ENCODE data around the gene IL17RB.

Gene IL17RB

DNA sequence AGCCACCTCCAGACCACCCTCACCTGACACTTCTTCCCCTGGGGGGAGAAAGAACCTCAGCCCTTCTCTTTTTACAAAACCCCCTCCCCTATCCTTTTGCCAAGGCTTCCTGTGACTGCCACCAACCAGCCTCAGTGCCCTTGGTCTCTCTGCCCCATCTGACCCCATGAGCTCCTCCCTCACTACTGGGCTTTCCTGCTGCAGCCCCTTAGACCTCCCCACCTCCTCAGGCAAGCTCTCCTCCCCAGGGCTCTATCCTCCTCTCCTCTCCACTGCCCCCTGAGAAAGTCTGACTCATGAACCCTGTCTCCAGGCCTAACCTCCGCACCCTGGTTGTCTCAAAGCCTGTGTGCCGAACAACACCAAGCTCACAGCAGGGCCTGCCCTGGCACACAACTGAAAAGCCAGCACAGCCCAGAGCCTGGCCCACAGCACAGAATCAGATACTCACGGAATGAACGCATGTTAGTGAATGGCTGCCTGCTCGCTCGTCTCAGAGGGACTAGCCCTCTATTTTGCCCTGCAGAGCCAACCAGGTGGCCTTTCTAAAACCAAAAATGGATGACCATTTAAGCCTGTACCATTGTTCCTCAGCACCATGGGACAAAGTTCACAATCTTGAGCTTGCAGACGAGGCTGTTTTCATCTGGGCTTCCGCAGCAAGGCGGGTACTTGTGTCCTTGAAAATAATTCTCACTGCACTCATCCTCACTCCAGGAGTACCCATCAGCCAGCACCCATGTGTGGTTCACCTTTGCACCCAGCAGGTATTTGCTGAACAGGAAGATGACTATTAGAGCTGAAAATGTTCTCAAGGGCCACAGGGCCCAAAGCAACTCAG lies 1.9 kb upstream of the IL17RB start:
- DNase-seq: peak in 15 of 42 donors; percentile 19 to 74 (median 44)
- intact Hi-C loops (cut with DNase I): no loop called here

DNA sequence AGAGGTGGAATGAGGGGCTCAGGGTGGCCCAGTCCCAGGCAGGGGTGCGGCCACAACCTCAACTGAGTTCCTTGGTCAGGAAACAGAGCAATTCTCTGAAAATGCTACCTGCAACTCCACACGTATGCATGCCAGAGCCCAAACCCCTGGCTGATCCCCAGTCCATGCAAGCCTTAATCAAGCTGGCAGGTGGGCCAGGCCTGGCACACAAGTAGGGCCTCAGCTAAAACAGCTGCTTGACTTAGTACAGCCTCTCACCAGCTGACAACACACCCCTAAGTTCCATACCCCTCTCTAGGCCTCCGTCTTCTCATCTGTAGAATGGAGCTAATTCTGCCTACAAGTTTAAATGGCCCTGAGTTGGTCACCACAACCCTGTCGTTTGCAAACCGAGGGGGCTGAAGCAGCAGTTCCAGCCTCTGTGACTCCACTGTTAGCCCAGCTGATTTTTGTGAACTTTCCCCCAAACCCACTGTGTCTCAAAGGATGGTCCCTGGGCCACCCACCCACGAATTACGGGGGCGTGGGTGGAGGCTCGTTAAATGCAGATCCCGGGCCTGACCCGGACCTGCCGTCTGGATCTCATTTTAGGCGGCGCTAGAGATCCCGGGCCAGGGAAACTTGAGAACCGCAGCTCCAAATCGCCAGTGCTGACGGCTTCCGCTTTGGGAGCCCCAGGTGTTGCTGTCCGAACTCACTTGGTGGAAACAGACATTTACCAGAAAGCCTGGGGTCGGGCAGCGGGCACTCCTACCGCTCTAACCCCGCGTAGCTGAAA lies 1.1 kb upstream of the IL17RB start:
- peak in 35 of 42 donors; percentile 28 to 77 (median 51) for DNase-seq

DNA sequence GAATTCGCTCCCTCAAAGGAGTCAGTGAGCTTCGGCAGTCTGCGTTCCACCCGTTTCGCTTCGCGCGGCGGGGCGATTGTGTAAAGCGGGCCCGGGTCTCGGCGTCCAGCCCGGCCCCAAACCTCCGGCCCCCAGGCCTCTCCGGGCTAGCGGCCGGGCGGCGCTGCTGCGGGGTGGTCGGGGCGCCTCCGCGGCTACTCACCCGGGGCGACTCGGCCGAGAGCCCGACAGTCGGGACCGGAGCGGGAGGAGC lies 561 bp upstream of the IL17RB start:
- intact Hi-C loops (cut with DNase I): no loop called here
- no peak for DNase-seq

More for the DNA sequence above, 1.1 kb upstream of the IL17RB start:
- intact Hi-C loops (cut with DNase I): no loop called here

DNA sequence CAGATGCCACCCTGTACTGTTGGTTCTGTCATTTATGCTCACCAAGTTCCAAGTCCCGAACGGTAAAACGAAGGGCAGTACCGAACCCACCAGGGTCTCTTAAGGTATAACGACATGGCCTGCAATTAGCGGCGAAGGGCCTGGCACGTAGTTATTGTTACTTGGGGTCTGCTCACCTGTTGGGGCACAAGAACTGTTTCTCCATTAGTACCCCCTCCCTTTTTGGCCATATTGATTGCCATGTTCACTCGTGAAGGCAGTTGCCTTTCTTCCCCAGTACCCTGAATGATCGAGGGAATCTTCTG lies 435 bp downstream of the IL17RB start:
- intact Hi-C loops (cut with DNase I): no loop called here
- no peak for DNase-seq

DNA sequence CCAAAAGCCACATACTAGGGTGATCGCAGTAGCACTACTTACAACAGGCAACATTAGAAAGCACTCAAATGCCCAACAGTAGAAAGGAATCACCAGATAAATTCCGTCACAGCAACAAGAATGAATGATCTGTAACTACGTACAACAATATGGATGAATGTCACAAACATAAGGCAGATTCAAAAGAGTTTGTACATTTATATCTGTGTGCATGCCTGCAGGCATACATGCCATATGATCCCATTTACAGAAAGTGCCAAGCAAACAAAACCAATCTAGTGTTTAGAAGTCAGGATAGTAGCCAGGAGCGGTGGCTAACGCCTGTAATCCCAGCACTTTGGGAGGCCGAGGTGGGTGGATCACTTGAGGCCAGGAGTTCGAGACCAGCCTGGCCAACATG lies 3.5 kb downstream of the IL17RB start:
- DNase-seq: no peak
- intact Hi-C loops (cut with DNase I): no loop called here

DNA sequence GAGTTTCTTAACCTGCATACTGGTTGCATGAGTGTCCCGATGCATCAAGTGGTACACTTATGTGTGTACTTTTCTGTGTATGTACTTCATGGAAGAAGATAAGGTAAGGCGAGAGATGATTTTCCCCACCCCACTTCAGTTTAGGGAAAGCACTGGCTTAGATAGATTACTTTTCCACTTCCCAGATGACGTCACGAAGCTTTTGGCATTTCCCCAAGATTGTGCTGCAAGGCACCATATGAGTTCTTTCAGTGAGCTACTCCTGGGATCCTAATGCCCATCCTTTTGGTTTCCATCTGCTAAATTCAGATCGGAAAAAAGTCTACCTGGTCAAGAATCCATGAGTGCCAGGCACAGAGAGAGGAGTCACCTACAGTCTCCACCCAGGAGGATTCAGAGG lies 4.5 kb downstream of the IL17RB start:
- DNase-seq: no peak
- intact Hi-C loops (cut with DNase I): no loop called here

DNA sequence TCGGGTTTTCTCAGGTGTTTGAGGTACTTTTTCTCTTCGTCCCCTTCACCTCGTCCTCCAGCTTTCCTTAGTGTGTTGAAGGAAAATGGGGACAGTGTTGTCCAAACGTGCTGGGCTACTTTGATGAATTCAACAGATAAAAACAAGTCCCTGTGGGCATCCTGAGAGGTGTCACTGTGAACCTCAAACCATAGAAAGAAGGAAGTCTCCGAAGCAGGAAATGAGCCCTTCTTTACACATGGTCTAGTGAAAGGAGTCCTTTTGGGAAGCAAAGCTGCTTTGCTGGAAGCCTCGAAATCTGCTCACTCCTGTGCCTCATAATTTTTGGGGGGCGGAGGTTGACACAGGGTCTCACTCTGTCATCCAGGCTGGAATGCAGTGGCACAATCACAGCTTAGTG lies 10.6 kb downstream of the IL17RB start:
- DNase-seq: no peak
- intact Hi-C loops (cut with DNase I): no loop called here

DNA sequence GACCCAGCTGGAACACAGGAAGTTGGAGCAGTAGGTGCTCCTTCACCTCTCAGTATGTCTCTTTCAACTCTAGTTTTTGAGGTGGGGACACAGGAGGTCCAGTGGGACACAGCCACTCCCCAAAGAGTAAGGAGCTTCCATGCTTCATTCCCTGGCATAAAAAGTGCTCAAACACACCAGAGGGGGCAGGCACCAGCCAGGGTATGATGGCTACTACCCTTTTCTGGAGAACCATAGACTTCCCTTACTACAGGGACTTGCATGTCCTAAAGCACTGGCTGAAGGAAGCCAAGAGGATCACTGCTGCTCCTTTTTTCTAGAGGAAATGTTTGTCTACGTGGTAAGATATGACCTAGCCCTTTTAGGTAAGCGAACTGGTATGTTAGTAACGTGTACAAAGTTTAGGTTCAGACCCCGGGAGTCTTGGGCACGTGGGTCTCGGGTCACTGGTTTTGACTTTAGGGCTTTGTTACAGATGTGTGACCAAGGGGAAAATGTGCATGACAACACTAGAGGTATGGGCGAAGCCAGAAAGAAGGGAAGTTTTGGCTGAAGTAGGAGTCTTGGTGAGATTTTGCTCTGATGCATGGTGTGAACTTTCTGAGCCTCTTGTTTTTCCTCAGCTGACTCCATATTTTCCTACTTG lies 11.9 kb downstream of the IL17RB start:
- intact Hi-C loops (cut with DNase I): no loop called here
- DNase-seq: no peak

DNA sequence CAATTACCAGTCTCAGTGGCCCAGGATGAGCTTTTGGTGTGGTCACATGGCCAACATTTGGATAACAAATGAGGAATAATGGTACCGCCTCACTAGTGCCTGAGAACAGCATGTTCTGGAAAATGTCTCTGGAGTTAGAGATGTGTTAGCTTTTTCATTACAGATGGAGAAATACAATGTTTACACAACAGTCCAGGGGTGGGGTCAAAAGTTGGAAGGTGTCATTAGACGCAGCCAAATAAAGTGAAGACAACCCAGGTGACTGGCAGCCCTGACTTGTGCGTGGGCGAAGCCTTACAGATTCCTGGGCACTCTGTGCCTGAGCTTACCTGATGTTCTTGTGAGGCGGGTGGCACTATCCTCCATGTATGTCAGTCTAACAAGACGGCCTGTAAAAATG lies 12.8 kb downstream of the IL17RB start:
- intact Hi-C loops (cut with DNase I): no loop called here
- DNase-seq: no peak

DNA sequence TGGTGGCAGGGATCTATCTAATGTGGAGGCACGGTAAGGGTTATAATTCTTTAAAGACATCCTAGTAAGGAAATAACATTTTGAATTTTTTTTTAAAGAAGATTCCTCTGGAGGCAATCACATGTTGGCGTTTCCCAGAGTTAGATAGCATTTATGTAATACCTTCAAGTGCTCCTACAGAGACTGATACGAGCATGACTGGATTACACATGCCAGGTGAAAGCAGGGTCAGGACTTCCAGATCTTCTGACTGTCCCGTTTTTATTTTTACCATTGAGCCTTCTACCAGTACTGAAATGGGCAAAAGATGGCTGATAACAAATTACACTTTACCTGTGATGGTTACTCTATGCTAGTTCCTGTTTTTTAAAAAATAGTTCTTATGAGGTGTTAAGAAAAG lies 13.8 kb downstream of the IL17RB start:
- DNase-seq: peak in 9 of 42 donors; percentile 12 to 64 (median 36)
- intact Hi-C loops (cut with DNase I): no loop called here

DNA sequence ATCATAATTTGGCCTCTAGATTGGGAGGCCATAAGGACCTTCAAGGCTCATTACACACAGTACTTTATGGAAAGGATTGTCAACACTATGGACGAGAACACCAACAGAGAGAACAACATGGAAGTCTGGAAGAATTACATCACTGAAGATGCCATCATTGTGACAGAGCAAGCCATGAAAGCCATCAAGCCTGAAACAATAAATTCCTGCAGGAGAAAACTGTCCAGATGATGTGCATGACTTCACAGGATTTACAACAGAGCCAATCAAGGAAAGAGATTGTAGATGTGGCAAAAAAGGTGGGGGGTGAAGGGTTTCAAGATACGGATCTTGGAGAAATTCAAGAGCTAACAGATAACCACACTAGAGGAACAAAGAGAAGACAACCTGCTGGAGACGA lies 15.9 kb downstream of the IL17RB start:
- DNase-seq: no peak
- intact Hi-C loops (cut with DNase I): no loop called here

DNA sequence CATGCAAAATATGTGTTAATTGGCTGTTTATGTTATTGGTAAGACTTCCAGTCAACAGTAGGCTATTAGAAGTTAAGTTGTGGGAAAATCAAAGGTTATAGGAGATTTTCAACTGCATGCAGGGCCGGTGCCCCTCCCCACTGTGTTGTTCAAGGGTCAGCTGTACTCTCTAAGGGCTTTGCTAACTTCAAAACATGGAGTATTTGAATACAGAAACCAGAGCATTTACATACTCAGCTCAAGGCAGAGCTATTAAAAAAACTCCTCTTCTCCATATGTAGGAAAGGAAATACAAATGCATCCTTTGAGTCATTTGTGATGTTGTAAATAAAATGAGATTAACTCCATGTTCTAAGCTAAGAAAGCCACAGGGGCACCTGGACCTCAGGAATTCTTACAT lies 16.8 kb downstream of the IL17RB start:
- intact Hi-C loops (cut with DNase I): no loop called here
- DNase-seq: no peak

DNA sequence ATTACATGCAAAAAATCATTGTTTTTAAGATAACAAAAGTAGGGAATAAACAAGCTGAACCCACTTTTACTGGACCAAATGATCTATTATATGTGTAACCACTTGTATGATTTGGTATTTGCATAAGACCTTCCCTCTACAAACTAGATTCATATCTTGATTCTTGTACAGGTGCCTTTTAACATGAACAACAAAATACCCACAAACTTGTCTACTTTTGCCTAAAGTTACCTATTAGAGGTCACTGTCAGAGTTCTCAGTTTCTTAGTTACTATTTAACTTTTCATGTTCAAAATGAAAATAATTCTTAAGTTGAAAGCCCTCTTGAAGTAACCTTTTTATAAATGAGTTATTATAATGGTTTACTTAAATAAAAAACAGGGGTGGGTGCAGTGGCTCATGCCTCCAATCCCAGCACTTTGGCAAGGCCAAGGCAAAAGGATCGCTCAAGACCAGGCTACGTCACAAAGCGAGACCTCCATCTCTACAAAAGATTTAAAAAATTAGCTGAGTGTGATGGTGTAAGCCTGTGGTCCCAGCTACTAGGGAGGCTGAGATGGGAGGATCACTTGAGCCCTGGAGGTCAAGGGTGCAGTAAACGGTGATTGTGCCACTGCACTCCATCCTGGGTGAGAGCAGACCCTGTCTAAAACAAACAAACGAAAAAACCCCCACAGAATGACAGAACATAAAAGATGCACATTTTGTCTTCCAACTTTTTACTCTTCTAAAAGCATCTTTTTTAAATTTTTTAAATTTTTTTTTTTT lies 19.5 kb downstream of the IL17RB start:
- no peak for DNase-seq
- intact Hi-C loops (cut with DNase I): no loop called here

DNA sequence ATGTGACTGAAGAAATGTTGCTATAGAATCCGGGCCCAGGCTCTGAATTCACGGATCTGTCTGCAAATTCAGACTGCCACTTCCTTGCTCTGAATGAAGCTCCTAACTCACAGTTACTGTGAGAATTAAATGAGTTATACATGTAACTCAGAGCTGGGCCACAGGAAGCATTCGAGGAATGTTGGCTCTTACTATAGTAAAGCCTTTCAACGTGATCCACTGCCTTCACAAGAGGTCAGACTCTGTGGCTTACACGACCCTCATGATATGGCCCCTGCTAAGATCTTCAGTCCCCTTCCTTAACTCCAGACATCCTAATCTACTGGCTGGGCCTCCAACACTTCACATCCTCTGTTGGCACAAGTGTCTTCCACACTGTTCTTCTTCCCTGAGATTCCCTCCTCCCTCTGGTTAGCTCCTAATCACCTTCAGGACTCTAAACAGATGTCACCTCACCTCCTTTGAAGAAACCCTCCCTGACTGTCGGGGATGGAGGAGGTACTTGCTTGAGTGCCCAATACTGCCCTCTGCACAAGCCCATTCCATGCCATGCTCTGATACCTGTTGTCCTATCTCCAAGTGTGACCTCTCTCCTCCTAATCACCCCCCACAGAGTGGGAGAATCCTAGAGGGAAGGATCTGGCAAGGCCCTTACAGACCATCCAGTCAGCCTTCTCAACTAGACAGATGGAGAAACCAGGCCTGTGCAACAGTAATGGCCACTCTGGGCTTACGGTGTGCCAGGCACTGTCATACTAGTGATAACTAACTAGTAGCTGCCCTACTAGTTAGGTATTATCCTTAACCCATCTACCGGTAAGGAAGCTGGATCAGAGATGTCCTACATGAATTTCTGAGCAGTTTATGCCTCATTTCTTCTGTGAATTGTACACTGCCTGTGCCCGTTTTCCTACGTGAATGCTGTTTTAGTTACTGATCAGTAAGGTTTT lies 34.3 kb downstream of the IL17RB start:
- DNase-seq: no peak
- intact Hi-C loops (cut with DNase I): no loop called here

DNA sequence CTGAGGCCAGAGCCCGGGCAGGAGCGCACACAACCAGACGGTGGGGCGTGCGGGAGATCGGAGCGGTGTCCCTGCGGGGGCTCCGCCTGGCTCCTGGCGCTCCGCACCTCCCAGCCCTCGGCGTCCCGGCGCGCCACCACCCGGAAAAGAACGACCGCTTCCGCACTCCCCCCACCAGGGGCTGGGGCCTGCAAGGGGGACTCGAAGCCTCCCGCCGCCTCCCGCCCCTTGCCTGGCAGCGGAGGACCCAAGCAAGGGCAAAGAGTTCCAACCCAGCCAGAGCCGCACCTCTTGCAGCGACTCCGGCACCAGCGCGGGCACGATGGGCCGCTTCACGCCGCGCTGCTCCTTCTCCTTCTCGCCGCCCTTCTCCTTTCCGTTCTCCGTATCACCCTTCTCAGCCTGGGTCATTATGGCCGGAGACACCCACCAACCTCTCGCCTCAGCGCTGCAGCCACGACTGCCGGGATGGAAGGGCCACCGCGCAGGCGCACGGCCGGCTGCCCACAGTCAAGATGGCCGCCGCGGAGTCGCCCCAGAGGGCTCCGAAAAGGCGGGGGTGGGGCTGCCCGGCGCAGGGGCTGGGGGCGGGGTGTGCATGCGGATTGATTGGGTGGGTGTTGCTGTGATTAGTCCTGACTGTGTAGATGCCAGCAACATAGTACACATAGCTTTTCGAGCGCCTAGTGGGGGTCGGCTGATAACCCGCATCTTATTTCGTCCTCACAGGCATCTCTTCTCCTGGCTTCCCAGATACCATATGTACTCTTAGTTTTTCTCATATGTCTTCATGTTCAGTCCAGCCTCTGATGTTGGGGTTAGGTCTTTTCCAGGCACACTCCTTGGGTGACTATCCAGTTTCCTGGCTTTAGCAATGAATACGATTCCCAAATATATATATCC lies 35.6 kb downstream of the IL17RB start, which contains the start of gene ACTR8:
TSS of gene ACTR8 (minus strand) at position 462 of the 903 bp plus-strand sequence. CDS start at position 411, 51 bp downstream.
- intact Hi-C loops (cut with DNase I): no loop called here
- peak; percentile 56 to 95 (median 89) for DNase-seq

DNA sequence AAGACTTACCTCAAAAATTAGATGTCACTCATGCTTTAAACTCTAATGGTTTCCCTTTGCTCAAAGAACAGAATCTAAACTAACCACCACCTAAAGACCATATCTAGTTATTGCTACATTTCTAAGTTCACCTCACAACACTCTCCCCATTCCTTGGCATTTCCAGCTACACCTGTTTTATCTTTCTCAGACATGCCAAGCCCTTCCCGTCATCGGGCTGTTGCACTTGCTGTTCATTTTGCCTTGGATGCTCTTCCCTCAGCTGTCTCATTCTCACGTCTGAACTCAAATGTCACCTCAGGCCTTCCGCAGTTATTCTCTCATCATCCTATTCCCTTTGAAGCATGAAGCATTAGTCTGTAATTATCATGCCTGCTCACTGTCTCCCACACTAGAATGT lies 36.6 kb downstream of the IL17RB start:
- intact Hi-C loops (cut with DNase I): no loop called here
- DNase-seq: no peak

DNA sequence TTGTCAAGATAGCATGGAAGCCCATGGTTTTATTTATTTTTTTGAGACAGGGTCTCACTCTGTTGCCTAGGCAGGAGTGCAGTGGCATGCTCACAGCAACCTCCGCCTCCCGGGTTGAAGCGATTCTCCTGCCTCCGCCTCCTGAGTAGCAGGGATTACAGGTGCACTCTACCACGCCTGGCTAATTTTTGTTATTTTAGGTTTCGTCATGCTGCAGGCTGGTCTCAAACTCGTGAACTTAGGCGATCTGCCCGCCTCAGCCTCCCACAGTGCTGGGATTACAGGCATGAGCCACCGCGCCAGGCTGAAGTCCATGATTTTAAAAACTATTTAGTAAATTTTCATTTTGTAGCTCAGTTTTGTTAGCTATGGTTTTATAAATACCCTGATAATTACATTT lies 38.3 kb downstream of the IL17RB start:
- no peak for DNase-seq
- intact Hi-C loops (cut with DNase I): no loop called here

DNA sequence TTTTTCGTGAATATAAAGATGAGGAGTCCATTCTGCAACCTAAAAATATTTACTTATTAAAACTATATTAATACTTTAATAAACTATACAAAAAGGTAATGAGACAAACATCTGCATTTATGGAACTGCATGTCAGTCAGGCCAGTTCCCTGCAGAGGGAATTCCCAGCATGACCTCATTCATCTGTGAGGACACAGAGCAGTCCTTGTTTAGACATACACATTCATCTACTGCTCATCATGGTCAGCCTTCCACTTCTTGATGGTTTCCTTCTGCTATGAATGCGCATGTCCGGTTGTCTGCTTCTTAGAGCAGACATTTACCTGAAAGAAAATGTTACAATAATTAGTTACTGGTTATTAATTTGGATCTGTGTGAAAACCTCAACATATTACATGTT lies 38.9 kb downstream of the IL17RB start:
- intact Hi-C loops (cut with DNase I): no loop called here
- peak in 12 of 42 donors; percentile 14 to 66 (median 36) for DNase-seq
